Thymus (tissue), 11 donors: Measurements from ENCODE around the gene OAS1. TPM values are rescaled to one million over a fixed set of nuclear protein-coding genes. Genes with fewer than 3 reads are reported as not detected.
"Not testable (repeated sequence)": the region's sequence is repeated elsewhere in the genome, so short reads cannot be mapped to it uniquely, and the experiment has no call there.

Experiments used
- DNase-seq, 9 donors: peaks; one replicate each; pipeline ENCODE4 v3.0.0-alpha.2; 2013; ENCODE audit warnings: low spot score in 9 of 9, low read depth in 6 of 9, missing footprints in 1 of 9
- H3K27ac ChIP-seq, 2 donors: one replicate each; pipeline ENCODE4 v1.5.1; 2013; ENCODE audit warnings: control low read depth in 1 of 2, low read depth in 1 of 2, low read length in 1 of 2, mild to moderate bottlenecking in 1 of 2, moderate library complexity in 1 of 2
- H3K27me3 ChIP-seq, 2 donors: one replicate each; pipeline ENCODE4 v1.5.1; 2013; ENCODE audit warnings: low read length in 1 of 2; ENCODE audit not compliant: control insufficient read depth in 2 of 2, insufficient read depth in 1 of 2
- H3K36me3 ChIP-seq, 2 donors: one replicate each; pipeline ENCODE4 v1.5.1; 2013; ENCODE audit warnings: low read length in 1 of 2, mild to moderate bottlenecking in 1 of 2, moderate library complexity in 1 of 2; ENCODE audit not compliant: control insufficient read depth in 2 of 2, insufficient read depth in 2 of 2
- H3K4me1 ChIP-seq, 2 donors: one replicate each; pipeline ENCODE4 v1.5.1; 2013; ENCODE audit warnings: low read length in 2 of 2; ENCODE audit not compliant: control insufficient read depth in 2 of 2, insufficient read depth in 2 of 2
- H3K4me3 ChIP-seq, 2 donors: one replicate each; pipeline ENCODE4 v1.5.1; 2013; ENCODE audit warnings: low read length in 2 of 2, control low read depth in 1 of 2, mild to moderate bottlenecking in 1 of 2
- H3K9me3 ChIP-seq, 2 donors: one replicate each; pipeline ENCODE4 v1.5.1; 2013; ENCODE audit warnings: low read length in 1 of 2, mild to moderate bottlenecking in 1 of 2; ENCODE audit not compliant: control insufficient read depth in 2 of 2, insufficient read depth in 1 of 2
- WGBS: extraction: QIAGEN DNeasy Blood & Tissue Kit; methylation state at CpG from one replicate; pipeline ENCODE4 v1.1.7; 2013; 5-methylcytosine and 5-hydroxymethylcytosine counted together
- polyA plus RNA-seq: library from polyadenylated mRNA; stranded (reverse); fragments of 200-250 nt; gene quantifications from one replicate; pipeline ENCODE4 v1.2.3, GENCODE V29; 2013
- total RNA-seq: library from RNA; stranded (reverse); fragments of 120-200 nt; gene quantifications from one replicate; pipeline ENCODE4 v1.2.4, GENCODE V29; 2013
- donor health status: healthy.

The OAS1 gene
- total and polyA plus RNA-seq, 2 donors: 42.0 to 55.3 TPM

- H3K27ac ChIP-seq: no peak overlapping the region
- H3K36me3 ChIP-seq: peaks cover 8 to 24% of the 10 kb centered on the region in 2 donors
- no peak overlapping the region for H3K4me3 ChIP-seq
- WGBS: 0% methylated on average over 1 of the region's 1 CpG
- DNase-seq: no peak
- H3K9me3 ChIP-seq: no peaks in the 10 kb centered on the region
- no peaks in the 10 kb centered on the region for H3K4me1 ChIP-seq
- H3K27me3 ChIP-seq: no peaks in the 10 kb centered on the region
These were observed 40.6 kb downstream of the OAS1 start for GRCh38 chr12:112947314-112947713.

- no peaks in the 10 kb centered on the region for H3K9me3 ChIP-seq
- 98% methylated on average over 5 of the region's 5 CpGs for WGBS
- DNase-seq: no peak
- peaks cover 8 to 24% of the 10 kb centered on the region in 2 donors for H3K36me3 ChIP-seq
- no peak overlapping the region for H3K27ac ChIP-seq
- H3K4me1 ChIP-seq: no peaks in the 10 kb centered on the region
- no peaks in the 10 kb centered on the region for H3K27me3 ChIP-seq
- H3K4me3 ChIP-seq: no peak overlapping the region
These were observed 41.0 kb downstream of the OAS1 start for GRCh38 chr12:112947761-112948160.

- 97% methylated on average over 7 of the region's 7 CpGs for WGBS
- no peak for DNase-seq
- no peaks in the 10 kb centered on the region for H3K9me3 ChIP-seq
These were observed 42.0 kb downstream of the OAS1 start for GRCh38 chr12:112948806-112949205.

GRCh38 chr12:112950701-112951100 is 43.9 kb downstream of the OAS1 start:
- Histone ChIP-seq H3K36me3 (peaks cover 8 to 19% of the 10 kb centered on the region in 2 donors), H3K4me1 (no peaks in the 10 kb centered on the region), H3K4me3 (no peak overlapping the region), H3K27me3 (no peaks in the 10 kb centered on the region), H3K9me3 (no peaks in the 10 kb centered on the region), H3K27ac (no peak overlapping the region)
- WGBS: 97% methylated on average over 11 of the region's 11 CpGs
- no peak for DNase-seq

More at GRCh38 chr12:112948806-112949205, 42.0 kb downstream of the OAS1 start:
- H3K36me3 ChIP-seq: peaks cover 8 to 24% of the 10 kb centered on the region in 2 donors
- H3K27ac ChIP-seq: no peak overlapping the region
- H3K4me1 ChIP-seq: no peaks in the 10 kb centered on the region
- H3K27me3 ChIP-seq: no peaks in the 10 kb centered on the region
- no peak overlapping the region for H3K4me3 ChIP-seq

- H3K27me3 ChIP-seq, DNase-seq, H3K4me1 ChIP-seq, H3K9me3 ChIP-seq, H3K4me3 ChIP-seq, H3K27ac ChIP-seq: not testable (repeated sequence)
- H3K36me3 ChIP-seq: peaks cover 0 to 12% of the 10 kb centered on the region in 2 donors
- WGBS: over 99% methylated on average over 4 of the region's 4 CpGs
These were observed 50.4 kb downstream of the OAS1 start for GRCh38 chr12:112957125-112957524.

- DNase-seq: no peak
- H3K9me3 ChIP-seq: peaks cover 1 to 4% of the 10 kb centered on the region in 2 donors
- no peak overlapping the region for H3K27ac ChIP-seq
- H3K36me3 ChIP-seq: peaks cover 23 to 26% of the 10 kb centered on the region in 2 donors
- WGBS: 87% methylated on average over 7 of the region's 7 CpGs
- H3K4me3 ChIP-seq: no peak overlapping the region
- H3K4me1 ChIP-seq: no peaks in the 10 kb centered on the region
- no peaks in the 10 kb centered on the region for H3K27me3 ChIP-seq
These were observed 54.3 kb downstream of the OAS1 start for GRCh38 chr12:112961074-112961473.

- no peak overlapping the region for H3K27ac ChIP-seq
- H3K9me3 ChIP-seq: peaks cover 1 to 4% of the 10 kb centered on the region in 2 donors
- no peaks in the 10 kb centered on the region for H3K4me1 ChIP-seq
- no peak overlapping the region for H3K4me3 ChIP-seq
- H3K27me3 ChIP-seq: no peaks in the 10 kb centered on the region
- H3K36me3 ChIP-seq: peaks cover 23 to 27% of the 10 kb centered on the region in 2 donors
- WGBS: 97% methylated on average over 4 of the region's 4 CpGs
- DNase-seq: no peak
These were observed 54.8 kb downstream of the OAS1 start for GRCh38 chr12:112961536-112961935.

GRCh38 chr12:112962561-112962960 is 55.8 kb downstream of the OAS1 start:
- H3K4me1 ChIP-seq: no peaks in the 10 kb centered on the region
- H3K4me3 ChIP-seq: no peak overlapping the region
- H3K27me3 ChIP-seq: no peaks in the 10 kb centered on the region
- H3K27ac ChIP-seq: no peak overlapping the region
- H3K9me3 ChIP-seq: peaks cover 1 to 4% of the 10 kb centered on the region in 2 donors
- WGBS: 99% methylated on average over 7 of the region's 7 CpGs
- H3K36me3 ChIP-seq: peaks cover 23 to 31% of the 10 kb centered on the region in 2 donors
- no peak for DNase-seq

GRCh38 chr12:112963227-112963861 is 56.6 kb downstream of the OAS1 start:
- 97% methylated on average over 14 of the region's 14 CpGs for WGBS
- DNase-seq: no peak
- Histone ChIP-seq H3K4me1 (no peaks in the 10 kb centered on the region), H3K9me3 (peaks cover 1 to 4% of the 10 kb centered on the region in 2 donors), H3K36me3 (peaks cover 23 to 32% of the 10 kb centered on the region in 2 donors), H3K27me3 (no peaks in the 10 kb centered on the region), H3K4me3 (no peak overlapping the region), H3K27ac (no peak overlapping the region)
